ENCODE measurements around the gene NELFE. TPM values are rescaled to one million over a fixed set of nuclear protein-coding genes. Genes with fewer than 3 reads are reported as not detected.

NELFE gene
- total and polyA plus RNA-seq, 2 experiments from 2014 or later: 70.1 to 78.7 TPM

DNA sequence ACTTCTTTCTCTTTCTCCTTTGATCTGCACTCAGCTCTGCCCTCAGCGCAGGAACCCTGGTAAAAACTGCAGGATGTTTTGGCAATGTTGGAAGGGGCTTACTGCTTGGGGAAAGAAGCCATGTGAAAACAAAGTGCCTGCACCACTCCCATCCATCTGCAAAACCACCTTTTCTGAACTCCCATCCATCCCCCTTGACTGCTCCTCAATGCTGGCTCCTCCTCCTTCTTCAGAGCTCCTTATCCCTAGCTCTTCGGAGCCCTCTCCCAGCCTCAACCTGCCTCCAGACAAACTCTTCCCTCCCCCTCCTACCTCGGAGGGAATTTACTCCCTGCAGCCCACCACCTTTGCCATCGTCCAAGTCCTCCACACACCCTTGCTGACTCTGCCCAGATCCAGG lies 52.6 kb downstream of the NELFE start:
- Histone ChIP-seq H3K9me2 (replicated peaks; ENCODE audit: insufficient read depth) (no peaks in the 10 kb centered on the region), H3K4me1 (ENCODE audit: insufficient read depth) (peaks cover 12% of the 10 kb centered on the region), H3K4me2 (no peak overlapping the region), H3K79me2 (no peaks in the 10 kb centered on the region), H3K9me3 (ENCODE audit: low read depth) (no peaks in the 10 kb centered on the region), H4K20me1 (ENCODE audit: insufficient read depth, poor library complexity, severe bottlenecking) (no peaks in the 10 kb centered on the region), H3K27ac (no peak overlapping the region), H3K36me3 (replicated peaks; ENCODE audit: insufficient read depth, low read depth) (no peaks in the 10 kb centered on the region), H2AFZ (no peak overlapping the region), H3K4me3 (no peak overlapping the region), H3K27me3 (no peaks in the 10 kb centered on the region)
- DNase-seq (ENCODE audit: low spot score): no peak
- WGBS (ENCODE audit: low lambda C conversion rate, missing lambda C conversion rate): 32% methylated on average over 4 of the region's 4 CpGs
- TF ChIP-seq, protein P1, sequence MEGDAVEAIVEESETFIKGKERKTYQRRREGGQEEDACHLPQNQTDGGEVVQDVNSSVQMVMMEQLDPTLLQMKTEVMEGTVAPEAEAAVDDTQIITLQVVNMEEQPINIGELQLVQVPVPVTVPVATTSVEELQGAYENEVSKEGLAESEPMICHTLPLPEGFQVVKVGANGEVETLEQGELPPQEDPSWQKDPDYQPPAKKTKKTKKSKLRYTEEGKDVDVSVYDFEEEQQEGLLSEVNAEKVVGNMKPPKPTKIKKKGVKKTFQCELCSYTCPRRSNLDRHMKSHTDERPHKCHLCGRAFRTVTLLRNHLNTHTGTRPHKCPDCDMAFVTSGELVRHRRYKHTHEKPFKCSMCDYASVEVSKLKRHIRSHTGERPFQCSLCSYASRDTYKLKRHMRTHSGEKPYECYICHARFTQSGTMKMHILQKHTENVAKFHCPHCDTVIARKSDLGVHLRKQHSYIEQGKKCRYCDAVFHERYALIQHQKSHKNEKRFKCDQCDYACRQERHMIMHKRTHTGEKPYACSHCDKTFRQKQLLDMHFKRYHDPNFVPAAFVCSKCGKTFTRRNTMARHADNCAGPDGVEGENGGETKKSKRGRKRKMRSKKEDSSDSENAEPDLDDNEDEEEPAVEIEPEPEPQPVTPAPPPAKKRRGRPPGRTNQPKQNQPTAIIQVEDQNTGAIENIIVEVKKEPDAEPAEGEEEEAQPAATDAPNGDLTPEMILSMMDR (IDR thresholded peaks at IDR 0.05; ENCODE audit: poor library complexity): no peak
- TF ChIP-seq EZH2phosphoT487 (IDR thresholded peaks at IDR 0.05; ENCODE audit: low read depth, severe bottlenecking, unreplicated experiment) (no peak), EZH2 (IDR thresholded peaks at IDR 0.05; ENCODE audit: borderline replicate concordance) (no peak)

DNA sequence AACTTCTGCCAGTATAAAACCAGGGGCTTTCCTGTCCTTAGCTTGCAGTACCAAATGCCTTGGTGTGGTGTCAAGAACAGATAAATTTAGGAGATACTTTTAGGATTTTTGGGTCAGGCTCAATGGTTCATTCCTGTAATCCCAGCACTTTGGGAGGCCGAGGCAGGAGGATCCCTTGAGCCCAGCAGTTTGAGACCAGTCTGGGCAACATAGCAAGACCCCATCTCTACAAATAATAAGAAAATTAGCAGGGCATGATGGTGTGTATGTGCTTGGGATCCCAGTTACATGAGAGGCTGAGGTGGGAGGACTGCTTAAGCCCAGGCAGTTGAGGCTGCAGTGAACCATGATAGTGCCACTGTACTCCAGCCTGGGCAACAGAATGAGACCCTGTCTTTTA lies 53.7 kb downstream of the NELFE start:
- WGBS (ENCODE audit: low lambda C conversion rate, missing lambda C conversion rate): 100% methylated on average over 1 of the region's 1 CpG

DNA sequence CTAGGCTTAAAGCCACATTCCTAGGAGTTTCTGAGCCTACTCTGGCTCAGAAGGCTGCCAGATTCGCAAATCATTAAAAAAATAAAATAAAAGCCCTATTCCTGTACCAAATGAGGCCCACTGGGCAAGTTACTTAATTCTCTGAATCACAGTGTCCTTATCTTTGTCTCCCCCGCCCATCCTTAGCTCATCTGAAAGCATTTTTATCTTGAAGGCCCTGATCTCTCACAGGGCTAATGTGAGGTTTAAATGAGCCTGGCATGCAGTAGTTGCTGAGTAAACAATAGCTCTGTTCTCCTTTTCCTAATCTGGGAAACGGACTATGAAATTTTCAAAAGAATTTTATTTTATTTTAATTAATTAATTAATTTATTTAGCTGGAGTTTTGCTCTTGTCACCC lies 54.8 kb downstream of the NELFE start:
- no peak overlapping the region for H2AFZ ChIP-seq
- H3K36me3 ChIP-seq (replicated peaks; ENCODE audit: insufficient read depth, low read depth): no peaks in the 10 kb centered on the region
- H3K4me2 ChIP-seq: peak overlapping the region; percentile 21
- H3K27me3 ChIP-seq: no peaks in the 10 kb centered on the region
- H4K20me1 ChIP-seq (ENCODE audit: insufficient read depth, poor library complexity, severe bottlenecking): no peaks in the 10 kb centered on the region
- H3K27ac ChIP-seq: peak overlapping the region; percentile 84
- no peak for DNase-seq (ENCODE audit: low spot score)
- peaks cover 20% of the 10 kb centered on the region for H3K4me1 ChIP-seq (ENCODE audit: insufficient read depth)
- H3K4me3 ChIP-seq: no peak overlapping the region
- H3K9me2 ChIP-seq (replicated peaks; ENCODE audit: insufficient read depth): no peaks in the 10 kb centered on the region
- peaks cover 12% of the 10 kb centered on the region for H3K79me2 ChIP-seq
- WGBS (ENCODE audit: low lambda C conversion rate, missing lambda C conversion rate): 52% methylated on average over 3 of the region's 3 CpGs
- H3K9me3 ChIP-seq (ENCODE audit: low read depth): no peaks in the 10 kb centered on the region
- no peak for TF ChIP-seq EZH2phosphoT487 (IDR thresholded peaks at IDR 0.05; ENCODE audit: low read depth, severe bottlenecking, unreplicated experiment)
- TF ChIP-seq EZH2 (IDR thresholded peaks at IDR 0.05; ENCODE audit: borderline replicate concordance): no peak
- TF ChIP-seq, protein P1 (IDR thresholded peaks at IDR 0.05; ENCODE audit: poor library complexity): no peak

More for the DNA sequence above, 53.7 kb downstream of the NELFE start:
- TF ChIP-seq, protein P1 (IDR thresholded peaks at IDR 0.05; ENCODE audit: poor library complexity): no peak
- TF ChIP-seq EZH2phosphoT487 (IDR thresholded peaks at IDR 0.05; ENCODE audit: low read depth, severe bottlenecking, unreplicated experiment): no peak
- no peak for TF ChIP-seq EZH2 (IDR thresholded peaks at IDR 0.05; ENCODE audit: borderline replicate concordance)
- Histone ChIP-seq H3K9me3 (ENCODE audit: low read depth) (no peaks in the 10 kb centered on the region), H3K27me3 (no peaks in the 10 kb centered on the region), H3K4me1 (ENCODE audit: insufficient read depth) (peaks cover 16% of the 10 kb centered on the region), H3K27ac (no peak overlapping the region), H3K9me2 (replicated peaks; ENCODE audit: insufficient read depth) (no peaks in the 10 kb centered on the region), H3K36me3 (replicated peaks; ENCODE audit: insufficient read depth, low read depth) (no peaks in the 10 kb centered on the region), H3K79me2 (peaks cover 4% of the 10 kb centered on the region), H3K4me3 (no peak overlapping the region), H2AFZ (no peak overlapping the region), H4K20me1 (ENCODE audit: insufficient read depth, poor library complexity, severe bottlenecking) (no peaks in the 10 kb centered on the region), H3K4me2 (no peak overlapping the region)
- DNase-seq (ENCODE audit: low spot score): no peak

MicroRNA genes within 50 kb of the gene (microRNA counts, 767-probe panel; counts per million panel counts)
- microRNA hsa-miR-1236: not detected

Small RNA genes within 50 kb of the gene (microRNA-seq; reads per million reads assigned to microRNA genes)
- gene MIR1236: 4.0 reads per million

Small RNA genes within 50 kb of the gene (small RNA-seq; reads per million reads assigned to genes)
- not detected for gene AL645922.1

Other genes starting within 250 kb of the NELFE start
Only the 30 nearest of the 35 such genes appear.
- 93.8 and 108 TPM in 2 replicates for gene DDAH2, start 229.7 kb downstream of the NELFE start, total RNA-seq
- 137 and 157 TPM in 2 replicates for gene DDAH2, start 229.7 kb downstream of the NELFE start, polyA plus RNA-seq
- gene CLIC1, start 222.4 kb downstream of the NELFE start, total RNA-seq: 454 and 463 TPM in 2 replicates
- 555 and 599 TPM in 2 replicates for gene CLIC1, start 222.4 kb downstream of the NELFE start, polyA plus RNA-seq
- 6.4 and 7.9 TPM in 2 replicates for gene MSH5, start 219.0 kb downstream of the NELFE start, total RNA-seq
- gene MSH5, start 219.0 kb downstream of the NELFE start, polyA plus RNA-seq: 4.9 and 8.5 TPM in 2 replicates
- 1.4 and 4.1 TPM in 2 replicates for gene SAPCD1, start 196.3 kb downstream of the NELFE start, total RNA-seq
- gene SAPCD1, start 196.3 kb downstream of the NELFE start, polyA plus RNA-seq: 1.8 and 2.0 TPM in 2 replicates
- gene VWA7, start 181.6 kb downstream of the NELFE start, total RNA-seq: 1.5 and 3.4 TPM in 2 replicates
- gene VWA7, start 181.6 kb downstream of the NELFE start, polyA plus RNA-seq: 2.8 and 5.2 TPM in 2 replicates
- gene VARS1, start 163.2 kb downstream of the NELFE start, total RNA-seq: 23.3 and 36.6 TPM in 2 replicates
- gene VARS1, start 163.2 kb downstream of the NELFE start, polyA plus RNA-seq: 51.0 and 59.6 TPM in 2 replicates
- 42.9 and 51.9 TPM in 2 replicates for gene LSM2, start 152.0 kb downstream of the NELFE start, total RNA-seq
- gene LSM2, start 152.0 kb downstream of the NELFE start, polyA plus RNA-seq: 48.7 and 57.9 TPM in 2 replicates
- 1.4 and 2.2 TPM in 2 replicates for gene HSPA1L, start 143.7 kb downstream of the NELFE start, total RNA-seq
- 1.0 and 2.7 TPM in 2 replicates for gene HSPA1L, start 143.7 kb downstream of the NELFE start, polyA plus RNA-seq
- 83.3 and 84.3 TPM in 2 replicates for gene HSPA1A, start 143.4 kb downstream of the NELFE start, total RNA-seq
- gene HSPA1A, start 143.4 kb downstream of the NELFE start, polyA plus RNA-seq: 50.0 and 82.2 TPM in 2 replicates
- 172 and 177 TPM in 2 replicates for gene HSPA1B, start 131.2 kb downstream of the NELFE start, total RNA-seq
- 82.1 and 111 TPM in 2 replicates for gene HSPA1B, start 131.2 kb downstream of the NELFE start, polyA plus RNA-seq
- gene NEU1, start 96.2 kb downstream of the NELFE start, total RNA-seq: 402 and 407 TPM in 2 replicates
- gene NEU1, start 96.2 kb downstream of the NELFE start, polyA plus RNA-seq: 331 and 388 TPM in 2 replicates
- gene SLC44A4, start 80.0 kb downstream of the NELFE start, total RNA-seq: 76.2 and 92.0 TPM in 2 replicates
- 73.5 and 90.8 TPM in 2 replicates for gene SLC44A4, start 80.0 kb downstream of the NELFE start, polyA plus RNA-seq
- 34.1 and 41.9 TPM in 2 replicates for gene EHMT2, start 61.3 kb downstream of the NELFE start, total RNA-seq
- 40.0 and 44.6 TPM in 2 replicates for gene EHMT2, start 61.3 kb downstream of the NELFE start, polyA plus RNA-seq
- gene ZBTB12, start 56.9 kb downstream of the NELFE start, total RNA-seq: 4.4 and 4.9 TPM in 2 replicates
- gene ZBTB12, start 56.9 kb downstream of the NELFE start, polyA plus RNA-seq: 0.07 TPM in 1 of 2 replicates, not detected in the other
- 46.3 and 48.3 TPM in 2 replicates for gene C2, start 31.3 kb downstream of the NELFE start, total RNA-seq
- gene C2, start 31.3 kb downstream of the NELFE start, polyA plus RNA-seq: 41.1 and 46.4 TPM in 2 replicates
- 190 and 199 TPM in 2 replicates for gene CFB, start 12.9 kb downstream of the NELFE start, total RNA-seq
- gene CFB, start 12.9 kb downstream of the NELFE start, polyA plus RNA-seq: 287 and 349 TPM in 2 replicates
- gene SKIC2, start 204 bp upstream of the NELFE start, total RNA-seq: 34.2 and 53.2 TPM in 2 replicates
- 61.7 and 64.3 TPM in 2 replicates for gene SKIC2, start 204 bp upstream of the NELFE start, polyA plus RNA-seq
- 16.1 and 22.2 TPM in 2 replicates for gene DXO, start 13.2 kb upstream of the NELFE start, total RNA-seq
- gene DXO, start 13.2 kb upstream of the NELFE start, polyA plus RNA-seq: 39.3 and 43.8 TPM in 2 replicates
- gene C4A, start 23.1 kb upstream of the NELFE start, total RNA-seq: 49.1 and 66.8 TPM in 2 replicates
- 69.9 and 74.4 TPM in 2 replicates for gene C4A, start 23.1 kb upstream of the NELFE start, polyA plus RNA-seq
- gene C4B, start 55.8 kb upstream of the NELFE start, total RNA-seq: 57.5 and 68.9 TPM in 2 replicates
- 78.0 and 80.0 TPM in 2 replicates for gene C4B, start 55.8 kb upstream of the NELFE start, polyA plus RNA-seq
- gene CYP21A2, start 79.4 kb upstream of the NELFE start, total RNA-seq: 0.12 and 1.4 TPM in 2 replicates
- 1.7 and 2.4 TPM in 2 replicates for gene CYP21A2, start 79.4 kb upstream of the NELFE start, polyA plus RNA-seq
- 11.6 and 22.0 TPM in 2 replicates for gene TNXB, start 150.4 kb upstream of the NELFE start, total RNA-seq
- gene TNXB, start 150.4 kb upstream of the NELFE start, polyA plus RNA-seq: 7.3 and 9.2 TPM in 2 replicates
- 37.9 and 41.9 TPM in 2 replicates for gene ATF6B, start 169.3 kb upstream of the NELFE start, total RNA-seq
- gene ATF6B, start 169.3 kb upstream of the NELFE start, polyA plus RNA-seq: 43.7 and 52.6 TPM in 2 replicates
- 5.7 and 6.0 TPM in 2 replicates for gene FKBPL, start 171.3 kb upstream of the NELFE start, total RNA-seq
- 6.2 and 6.3 TPM in 2 replicates for gene FKBPL, start 171.3 kb upstream of the NELFE start, polyA plus RNA-seq
- 0.10 TPM in 1 of 2 replicates, not detected in the other for gene PRRT1, start 193.0 kb upstream of the NELFE start, total RNA-seq
- 0.91 and 4.0 TPM in 2 replicates for gene PRRT1, start 193.0 kb upstream of the NELFE start, polyA plus RNA-seq
- 20.2 and 27.2 TPM in 2 replicates for gene PPT2, start 195.2 kb upstream of the NELFE start, total RNA-seq
- 29.7 and 34.3 TPM in 2 replicates for gene PPT2, start 195.2 kb upstream of the NELFE start, polyA plus RNA-seq
- gene EGFL8, start 205.6 kb upstream of the NELFE start, total RNA-seq: 1.8 and 4.5 TPM in 2 replicates
- 12.2 and 19.5 TPM in 2 replicates for gene EGFL8, start 205.6 kb upstream of the NELFE start, polyA plus RNA-seq
- 59.9 and 62.8 TPM in 2 replicates for gene AGPAT1, start 217.1 kb upstream of the NELFE start, total RNA-seq
- 67.6 and 71.4 TPM in 2 replicates for gene AGPAT1, start 217.1 kb upstream of the NELFE start, polyA plus RNA-seq
- gene RNF5, start 219.4 kb upstream of the NELFE start, total RNA-seq: 133 and 135 TPM in 2 replicates
- gene RNF5, start 219.4 kb upstream of the NELFE start, polyA plus RNA-seq: 169 and 170 TPM in 2 replicates
- 4.5 and 5.9 TPM in 2 replicates for gene AGER, start 225.3 kb upstream of the NELFE start, total RNA-seq
- 3.4 and 21.2 TPM in 2 replicates for gene AGER, start 225.3 kb upstream of the NELFE start, polyA plus RNA-seq